Caco-2 (cell line): ENCODE measurements around the gene SAMD4A. TPM values are rescaled to one million over a fixed set of nuclear protein-coding genes. Genes with fewer than 3 reads are reported as not detected.

Source experiments
- BruUV-seq: library from RNA; stranded (reverse); fragments of 400-500 nt; replicated peaks from 2 replicates; lab custom pipeline; 2021; lab: Mats Ljungman, UMichigan
- CTCF ChIA-PET: fragments of 300-600 bp; sonication (Branson Sonifier 250); formaldehyde crosslinking; loops from one replicate; lab custom pipeline; 2022; ENCODE audit warnings: antibody characterized with exemption; lab: Charles Lee
- POLR2A ChIA-PET: fragments of 300-600 bp; sonication (Branson Sonifier 250); formaldehyde crosslinking; loops from one replicate; lab custom pipeline; 2022; ENCODE audit warnings: antibody characterized with exemption; lab: Charles Lee
- DNase-seq, 2 experiments: peaks; one replicate each; pipeline versions ENCODE4 v3.0.0 to v3.0.0-alpha.2; 2020 to 2022
- H3K27me3 ChIP-seq: replicated peaks from 2 replicates; pipeline ENCODE4 v1.6.0; 2011; ENCODE audit warnings: low read length; ENCODE audit not compliant: control insufficient read depth, insufficient read depth
- H3K36me3 ChIP-seq: 2 replicates; pipeline ENCODE4 v1.5.1; 2011; ENCODE audit warnings: low read length; ENCODE audit not compliant: control insufficient read depth, insufficient read depth
- H3K4me1 ChIP-seq: fragments of 250-450 bp; sonication (Bioruptor Pico); 2 replicates; pipeline ENCODE4 v1.5.1; 2020; ENCODE audit warnings: mild to moderate bottlenecking
- H3K4me3 ChIP-seq: 2 replicates; pipeline ENCODE4 v1.5.1; 2011; ENCODE audit warnings: low read depth, mild to moderate bottlenecking, control low read depth, low read length
- H3K9me3 ChIP-seq: fragments of 250-450 bp; sonication (Bioruptor Pico); 2 replicates; pipeline ENCODE4 v1.5.1; 2020; ENCODE audit warnings: mild to moderate bottlenecking, moderate library complexity
- H3K27ac Mint-ChIP-seq: one replicate; pipeline ENCODE4 v1.8.0; 2022; ENCODE audit warnings: mixed read lengths; ENCODE audit not compliant: unreplicated experiment
- H3K27me3 Mint-ChIP-seq: one replicate; pipeline ENCODE4 v1.8.0; 2022; ENCODE audit warnings: mixed read lengths; ENCODE audit not compliant: insufficient read depth, unreplicated experiment
- H3K36me3 Mint-ChIP-seq: one replicate; pipeline ENCODE4 v1.8.0; 2022; ENCODE audit warnings: mild to moderate bottlenecking, mixed read lengths; ENCODE audit not compliant: insufficient read depth, unreplicated experiment
- H3K4me1 Mint-ChIP-seq: one replicate; pipeline ENCODE4 v1.8.0; 2022; ENCODE audit warnings: low read depth, mixed read lengths; ENCODE audit not compliant: unreplicated experiment
- H3K4me3 Mint-ChIP-seq: one replicate; pipeline ENCODE4 v1.8.0; 2022; ENCODE audit warnings: mild to moderate bottlenecking, moderate library complexity, mixed read lengths; ENCODE audit not compliant: unreplicated experiment
- H3K9me3 Mint-ChIP-seq: one replicate; pipeline ENCODE4 v1.8.0; 2022; ENCODE audit warnings: mixed read lengths; ENCODE audit not compliant: unreplicated experiment
- intact Hi-C: fragments of 100-400 bp; cut with micrococcal nuclease; formaldehyde crosslinking; loops from one replicate; pipeline ENCODE4 v1.10.0; 2022; ENCODE audit not compliant: unreplicated experiment
- total RNA-seq: library from RNA; stranded (reverse); gene quantifications from 2 replicates; pipeline ENCODE4 v1.2.3, GENCODE V29; 2022
- TF ChIP-seq, protein P1 (sequence below), 2 experiments: fragments of 200-600 bp in 1 of 2; IDR thresholded peaks; 1 replicate in 1 of 2; 2 replicates in 1 of 2; pipeline versions ENCODE4 v1.5.1 to v1.8.0; 2011 to 2022; ENCODE audit warnings: antibody characterized with exemption in 1 of 2, control low read depth in 1 of 2, inconsistent platforms in 1 of 2, low read depth in 1 of 2, low read length in 1 of 2, mild to moderate bottlenecking in 1 of 2, moderate library complexity in 1 of 2; ENCODE audit not compliant: insufficient read depth in 1 of 2, severe bottlenecking in 1 of 2, unreplicated experiment in 1 of 2

The SAMD4A gene
- total RNA-seq, 1 experiment from 2014 or later = 60.8 TPM

DNA sequence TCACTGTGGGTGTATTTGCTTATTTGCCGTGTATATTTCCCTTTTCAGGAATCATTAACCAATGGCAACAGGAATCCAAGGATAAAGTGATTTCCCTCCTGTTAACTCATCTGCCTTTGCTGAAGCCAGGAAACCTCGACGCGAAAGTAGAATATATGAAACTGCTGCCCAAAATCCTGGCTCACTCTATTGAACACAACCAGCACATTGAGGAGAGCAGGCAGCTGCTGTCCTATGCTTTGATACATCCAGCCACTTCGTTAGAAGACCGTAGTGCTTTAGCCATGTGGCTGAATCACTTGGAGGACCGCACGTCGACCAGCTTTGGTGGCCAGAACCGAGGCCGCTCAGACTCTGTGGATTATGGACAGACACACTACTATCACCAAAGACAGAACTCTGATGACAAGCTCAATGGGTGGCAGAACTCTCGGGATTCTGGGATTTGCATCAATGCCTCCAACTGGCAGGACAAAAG is 135.1 kb downstream of the SAMD4A start:
- Mint-ChIP-seq H3K9me3 (no peaks in the 10 kb centered on the region), H3K27me3 (no peaks in the 10 kb centered on the region), H3K4me1 (peaks cover 21% of the 10 kb centered on the region), H3K36me3 (peaks cover 29% of the 10 kb centered on the region), H3K27ac (no peak overlapping the region), H3K4me3 (no peak overlapping the region)
- H3K4me1 ChIP-seq = peaks cover 13% of the 10 kb centered on the region
- ChIA-PET CTCF (no interaction called here), POLR2A (no interaction called here)
- H3K36me3 ChIP-seq = no peaks in the 10 kb centered on the region
- TF ChIP-seq, protein P1, sequence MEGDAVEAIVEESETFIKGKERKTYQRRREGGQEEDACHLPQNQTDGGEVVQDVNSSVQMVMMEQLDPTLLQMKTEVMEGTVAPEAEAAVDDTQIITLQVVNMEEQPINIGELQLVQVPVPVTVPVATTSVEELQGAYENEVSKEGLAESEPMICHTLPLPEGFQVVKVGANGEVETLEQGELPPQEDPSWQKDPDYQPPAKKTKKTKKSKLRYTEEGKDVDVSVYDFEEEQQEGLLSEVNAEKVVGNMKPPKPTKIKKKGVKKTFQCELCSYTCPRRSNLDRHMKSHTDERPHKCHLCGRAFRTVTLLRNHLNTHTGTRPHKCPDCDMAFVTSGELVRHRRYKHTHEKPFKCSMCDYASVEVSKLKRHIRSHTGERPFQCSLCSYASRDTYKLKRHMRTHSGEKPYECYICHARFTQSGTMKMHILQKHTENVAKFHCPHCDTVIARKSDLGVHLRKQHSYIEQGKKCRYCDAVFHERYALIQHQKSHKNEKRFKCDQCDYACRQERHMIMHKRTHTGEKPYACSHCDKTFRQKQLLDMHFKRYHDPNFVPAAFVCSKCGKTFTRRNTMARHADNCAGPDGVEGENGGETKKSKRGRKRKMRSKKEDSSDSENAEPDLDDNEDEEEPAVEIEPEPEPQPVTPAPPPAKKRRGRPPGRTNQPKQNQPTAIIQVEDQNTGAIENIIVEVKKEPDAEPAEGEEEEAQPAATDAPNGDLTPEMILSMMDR (IDR thresholded peaks at IDR 0.05; ENCODE audit: insufficient read depth in 1 of 2, low read depth in 1 of 2, low read length in 1 of 2, severe bottlenecking in 1 of 2, unreplicated experiment in 1 of 2) = no peak
- no peaks in the 10 kb centered on the region for H3K9me3 ChIP-seq
- DNase-seq = no peak
- H3K4me3 ChIP-seq = no peak overlapping the region
- intact Hi-C loops = no loop called here
- no TSS peak for BruUV-seq
- H3K27me3 ChIP-seq = no peaks in the 10 kb centered on the region

DNA sequence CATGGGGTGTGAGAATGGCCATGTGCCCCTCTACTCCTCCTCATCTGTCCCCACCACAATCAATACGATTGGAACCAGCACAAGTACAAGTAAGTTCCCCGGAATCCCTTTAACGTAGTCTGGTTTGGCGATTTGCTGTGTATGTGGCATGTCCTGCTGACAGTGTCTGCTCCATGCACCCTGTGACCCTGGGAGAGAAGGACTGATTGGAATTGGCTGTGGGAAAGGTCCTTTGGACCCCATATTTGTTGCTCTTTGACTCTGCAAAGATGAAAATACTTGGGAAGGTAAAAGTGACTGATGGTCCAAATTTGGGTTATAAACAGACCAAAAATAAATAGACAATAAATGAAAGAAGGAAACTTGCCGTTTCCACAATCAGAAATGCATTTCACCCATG is 135.6 kb downstream of the SAMD4A start:
- POLR2A ChIA-PET = no interaction called here
- BruUV-seq = no TSS peak

DNA sequence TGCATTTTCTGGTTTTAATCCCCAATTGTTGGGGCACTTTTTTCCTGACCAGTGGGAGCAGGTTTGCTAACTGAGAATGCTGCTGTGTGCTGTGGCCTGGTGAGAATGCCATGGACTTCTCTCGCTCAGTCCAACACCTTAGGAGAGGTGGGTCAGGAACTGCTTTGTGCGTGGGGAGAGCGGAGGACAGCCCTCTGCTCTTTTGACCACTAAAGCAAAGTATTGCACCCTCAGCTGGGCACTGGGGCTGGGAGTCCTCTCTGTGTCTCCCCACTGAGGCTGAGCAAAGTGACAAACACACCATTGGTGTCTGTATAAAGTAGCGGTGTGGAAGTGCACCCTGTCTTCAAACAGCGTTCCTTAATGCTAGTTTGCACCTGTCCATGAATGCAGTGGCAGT is 136.2 kb downstream of the SAMD4A start:
- BruUV-seq = no TSS peak
- no peak for DNase-seq
- ChIA-PET CTCF (no interaction called here), POLR2A (no interaction called here)
- no peaks in the 10 kb centered on the region for H3K36me3 ChIP-seq
- no peaks in the 10 kb centered on the region for H3K27me3 Mint-ChIP-seq
- H3K9me3 ChIP-seq = no peaks in the 10 kb centered on the region
- H3K36me3 Mint-ChIP-seq = peaks cover 21% of the 10 kb centered on the region
- H3K27me3 ChIP-seq = no peaks in the 10 kb centered on the region
- H3K9me3 Mint-ChIP-seq = no peaks in the 10 kb centered on the region
- H3K27ac Mint-ChIP-seq = no peak overlapping the region
- H3K4me3 Mint-ChIP-seq = no peak overlapping the region
- TF ChIP-seq, protein P1 (IDR thresholded peaks at IDR 0.05; ENCODE audit: insufficient read depth in 1 of 2, low read depth in 1 of 2, low read length in 1 of 2, severe bottlenecking in 1 of 2, unreplicated experiment in 1 of 2) = no peak
- no peak overlapping the region for H3K4me3 ChIP-seq
- intact Hi-C loops = no loop called here
- H3K4me1 ChIP-seq = peaks cover 5% of the 10 kb centered on the region; the same call in 1 of the 2 replicates
- H3K4me1 Mint-ChIP-seq = peaks cover 14% of the 10 kb centered on the region

More for the DNA sequence above, 135.6 kb downstream of the SAMD4A start:
- H3K27me3 ChIP-seq = no peaks in the 10 kb centered on the region
- intact Hi-C loops = no loop called here
- TF ChIP-seq, protein P1 (IDR thresholded peaks at IDR 0.05; ENCODE audit: insufficient read depth in 1 of 2, low read depth in 1 of 2, low read length in 1 of 2, severe bottlenecking in 1 of 2, unreplicated experiment in 1 of 2) = no peak
- Mint-ChIP-seq H3K4me3 (no peak overlapping the region), H3K4me1 (peaks cover 17% of the 10 kb centered on the region), H3K9me3 (no peaks in the 10 kb centered on the region), H3K36me3 (peaks cover 25% of the 10 kb centered on the region), H3K27ac (no peak overlapping the region), H3K27me3 (no peaks in the 10 kb centered on the region)
- no peak overlapping the region for H3K4me3 ChIP-seq
- no peaks in the 10 kb centered on the region for H3K9me3 ChIP-seq
- H3K36me3 ChIP-seq = no peaks in the 10 kb centered on the region
- CTCF ChIA-PET = no interaction called here
- peaks cover 11% of the 10 kb centered on the region for H3K4me1 ChIP-seq
- DNase-seq = no peak
